ENCODE measurements around the gene KLF15. TPM values are rescaled to one million over a fixed set of nuclear protein-coding genes. Genes with fewer than 3 reads are reported as not detected.
A peak's percentile ranks its signal among the peaks of the same experiment; 100 is the strongest.

Gene KLF15
- total and polyA plus RNA-seq, 8 donors = 5.4 to 14.8 (median 9.7) TPM

- H3K27me3 ChIP-seq = peaks cover 0 to 12% of the 10 kb centered on the region in 2 donors
- H3K4me1 ChIP-seq = no peaks in the 10 kb centered on the region
- intact Hi-C loops (cut with DNase I) = no loop called here
- H3K9me3 ChIP-seq = peaks cover 0 to 3% of the 10 kb centered on the region in 2 donors
- TF ChIP-seq CTCF (IDR thresholded peaks at IDR 0.05) = no peak
- DNase-seq (no peak), ATAC-seq (no peak)
- no peak overlapping the region for H3K4me3 ChIP-seq
- H3K27ac ChIP-seq = no peak overlapping the region
- no peaks in the 10 kb centered on the region for H3K36me3 ChIP-seq
Observed at GRCh38 chr3:126401611-126402160, 44.5 kb upstream of the KLF15 start.

- ATAC-seq (no peak), DNase-seq (peak in 1 of 4 donors; percentile 25)
- Histone ChIP-seq H3K27me3 (peaks cover 8 to 23% of the 10 kb centered on the region in 2 donors), H3K27ac (no peak overlapping the region), H3K4me1 (peaks cover 0 to 3% of the 10 kb centered on the region in 2 donors), H3K9me3 (peaks cover 0 to 3% of the 10 kb centered on the region in 2 donors), H3K36me3 (no peaks in the 10 kb centered on the region), H3K4me3 (no peak overlapping the region)
- intact Hi-C loops (cut with DNase I) = no loop called here
- no peak for TF ChIP-seq CTCF (IDR thresholded peaks at IDR 0.05)
Observed at GRCh38 chr3:126399756-126400155, 42.5 kb upstream of the KLF15 start.

- Histone ChIP-seq H3K9me3 (peaks cover 0 to 3% of the 10 kb centered on the region in 2 donors), H3K4me1 (peaks cover 0 to 8% of the 10 kb centered on the region in 2 donors), H3K4me3 (no peak overlapping the region), H3K27ac (no peak overlapping the region), H3K36me3 (no peaks in the 10 kb centered on the region), H3K27me3 (peaks cover 10 to 28% of the 10 kb centered on the region in 2 donors)
- peak; percentile 45 for ATAC-seq
- intact Hi-C loops (cut with DNase I) = no loop called here
- no peak for DNase-seq
- no peak for TF ChIP-seq CTCF (IDR thresholded peaks at IDR 0.05)
Observed at GRCh38 chr3:126399351-126399735, 42.1 kb upstream of the KLF15 start.

GRCh38 chr3:126398423-126399350 lies 41.5 kb upstream of the KLF15 start:
- DNase-seq = peak in 1 of 4 donors; percentile 20
- no peak for TF ChIP-seq CTCF (IDR thresholded peaks at IDR 0.05)
- Histone ChIP-seq H3K9me3 (peaks cover 0 to 3% of the 10 kb centered on the region in 2 donors), H3K4me3 (no peak overlapping the region), H3K27me3 (peaks cover 10 to 34% of the 10 kb centered on the region in 2 donors), H3K36me3 (no peaks in the 10 kb centered on the region), H3K4me1 (peaks cover 0 to 8% of the 10 kb centered on the region in 2 donors), H3K27ac (no peak overlapping the region)
- intact Hi-C loops (cut with DNase I) = no loop called here
- no peak for ATAC-seq
